GM19397 (cell line): ENCODE measurements around the gene HSF2.
A peak's percentile ranks its signal among the peaks of the same experiment; 100 is the strongest.

Experiments
- ATAC-seq: cut with Tn5 transposase; IDR thresholded peaks from one replicate; pipeline ENCODE4 v1.9.1; 2021; ENCODE audit warnings: mild to moderate bottlenecking, moderate library complexity; ENCODE audit not compliant: unreplicated experiment

HSF2 gene

GRCh38 chr6:122399348-122400120 is at the start of gene HSF2:
TSS of gene HSF2 (plus strand) at chr6:122399652. CDS start at chr6:122399738, 86 bp downstream.
- ATAC-seq, result peak; percentile 100

DNA sequence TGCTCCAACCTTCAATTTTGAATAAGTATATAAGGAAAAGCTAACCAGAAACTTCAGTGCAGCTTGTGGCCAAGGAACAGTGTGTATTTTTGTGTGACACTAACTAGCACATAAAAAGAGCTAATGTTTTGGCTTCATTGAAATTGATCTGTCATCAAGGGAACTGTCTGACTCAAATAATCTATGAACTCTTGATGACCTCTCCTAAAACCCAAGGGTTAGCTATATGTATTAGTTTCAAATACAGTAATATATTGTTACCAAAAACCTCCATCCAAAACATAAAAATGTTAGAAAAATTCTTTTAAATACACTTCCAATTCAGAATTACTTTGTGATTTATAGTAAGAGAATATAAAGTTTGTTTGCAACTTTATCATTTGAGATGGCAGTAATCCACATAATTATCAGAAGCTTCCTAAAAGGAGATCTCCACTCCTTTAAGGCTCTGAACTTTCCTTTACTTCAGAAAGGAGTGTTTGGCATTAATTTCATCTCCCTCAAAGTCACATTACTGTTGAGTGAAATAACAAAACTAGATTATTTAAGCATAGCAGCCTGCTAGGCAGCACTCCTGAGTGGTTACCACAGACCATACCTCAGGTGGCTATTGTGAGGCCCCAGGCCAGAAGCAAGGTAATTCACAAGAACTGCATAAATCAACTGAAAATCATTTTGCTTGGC is 46.3 kb upstream of the HSF2 start:
- no peak for ATAC-seq

DNA sequence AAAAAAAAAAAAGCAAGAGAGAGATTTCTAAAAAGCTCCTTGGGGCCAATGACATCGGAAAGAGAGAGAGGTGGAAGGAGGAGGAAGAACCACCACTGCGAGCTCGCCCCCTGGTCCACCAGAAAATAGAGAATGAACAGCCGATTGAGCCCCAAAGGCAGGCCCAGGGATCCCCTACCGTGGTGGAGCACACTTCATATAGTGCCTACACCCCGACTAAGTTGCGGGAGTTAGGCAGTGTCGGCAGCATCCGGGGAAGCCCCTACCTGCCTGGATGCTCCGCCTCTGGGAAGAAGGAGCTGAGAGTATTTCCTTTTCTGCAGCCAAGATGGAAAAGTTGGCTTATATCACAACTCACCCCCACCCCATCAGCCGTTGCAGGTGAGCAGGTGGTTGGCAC is 38.6 kb upstream of the HSF2 start:
- ATAC-seq, result no peak

- no peak for ATAC-seq
These were observed 38.0 kb upstream of the HSF2 start for GRCh38 chr6:122361314-122361979.

- no peak for ATAC-seq
These were observed 35.5 kb upstream of the HSF2 start for GRCh38 chr6:122363769-122364483.

DNA sequence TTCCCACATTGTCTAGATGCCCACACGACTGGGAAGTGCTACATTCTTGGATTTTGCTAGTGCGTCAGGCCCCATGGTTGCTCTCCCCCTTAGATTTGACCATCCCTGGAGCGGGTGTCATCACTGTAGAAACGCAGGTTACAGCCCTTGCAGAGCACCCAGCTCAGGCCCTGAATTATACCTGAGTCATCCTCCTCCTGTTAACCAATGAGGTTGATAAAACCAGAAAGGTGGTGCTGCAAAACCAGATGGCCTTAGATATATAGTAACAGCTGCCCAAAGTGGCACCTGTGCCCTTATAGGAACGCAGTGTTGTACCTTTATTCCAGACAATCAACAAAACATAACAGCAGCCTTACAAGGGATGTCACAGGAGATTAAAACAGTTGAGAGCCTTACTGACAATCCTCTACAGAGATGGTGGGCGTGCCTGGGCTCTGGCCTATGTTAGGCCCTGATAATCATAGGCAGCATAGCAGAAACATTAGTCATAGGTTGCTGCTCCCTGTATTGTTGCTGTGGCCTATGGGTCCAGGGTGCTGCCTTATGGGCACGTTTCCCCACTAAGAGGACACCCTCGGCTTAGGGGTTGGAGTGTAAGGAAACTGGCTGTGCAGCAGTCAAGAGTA is 33.6 kb upstream of the HSF2 start:
- no peak for ATAC-seq

DNA sequence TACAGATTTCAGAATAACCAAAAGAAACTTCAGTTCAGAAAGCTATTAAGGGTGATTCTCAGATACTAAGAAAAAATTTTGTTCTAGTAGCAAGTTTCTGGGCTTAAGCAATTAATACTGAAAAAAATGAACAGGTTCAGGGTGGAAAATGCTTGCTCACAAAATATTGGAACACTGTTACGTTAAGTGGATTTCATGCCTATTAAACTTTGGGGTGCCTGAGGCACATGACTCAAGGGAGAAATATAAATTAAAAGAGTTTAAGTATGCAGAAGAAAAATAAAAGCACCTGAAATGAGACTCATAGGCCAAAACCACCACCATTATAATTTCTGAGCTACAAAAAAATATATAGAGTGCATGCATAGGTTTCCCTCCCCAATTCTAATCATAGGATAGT is 32.3 kb upstream of the HSF2 start:
- no peak for ATAC-seq

GRCh38 chr6:122369536-122369935 is 29.9 kb upstream of the HSF2 start:
- ATAC-seq, result no peak

DNA sequence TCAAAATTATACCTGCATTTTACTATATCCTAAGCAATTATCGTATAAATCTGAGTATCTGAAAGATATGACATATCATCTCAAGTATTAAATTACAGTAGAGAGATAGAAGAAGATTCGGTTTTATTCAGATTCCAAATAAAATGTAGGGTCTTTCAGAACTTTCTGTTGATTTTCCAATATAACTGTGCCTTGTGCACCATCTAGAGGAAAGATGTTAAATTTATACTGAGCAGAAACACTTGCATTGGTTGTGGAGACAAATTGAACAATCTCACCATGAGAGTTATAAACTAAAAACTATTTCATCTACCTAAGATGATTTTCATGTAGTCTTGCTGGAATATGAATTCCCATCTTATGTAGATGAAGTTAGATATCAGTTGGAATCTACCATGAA is 26.8 kb upstream of the HSF2 start:
- ATAC-seq, result no peak

GRCh38 chr6:122374307-122374706 is 25.1 kb upstream of the HSF2 start:
- ATAC-seq, result no peak

DNA sequence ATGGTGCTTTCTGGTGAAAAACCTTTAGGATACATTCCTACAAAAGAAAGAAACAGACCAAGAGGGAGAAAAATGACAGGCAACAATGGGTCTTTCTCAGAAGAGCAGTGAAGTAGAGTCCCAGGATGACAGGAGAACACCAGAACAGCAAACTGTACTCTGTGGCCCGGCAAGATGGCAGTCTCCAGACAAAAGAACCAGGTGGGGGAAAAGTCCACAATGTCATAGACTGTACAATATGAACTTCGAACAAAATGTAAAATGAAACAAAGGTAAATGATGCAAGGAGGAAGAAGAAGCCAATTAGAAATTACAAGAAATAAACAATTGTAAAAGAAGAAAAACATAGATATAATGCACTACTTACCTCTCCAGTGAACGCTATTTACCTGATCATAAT is 23.2 kb upstream of the HSF2 start:
- ATAC-seq, result no peak

DNA sequence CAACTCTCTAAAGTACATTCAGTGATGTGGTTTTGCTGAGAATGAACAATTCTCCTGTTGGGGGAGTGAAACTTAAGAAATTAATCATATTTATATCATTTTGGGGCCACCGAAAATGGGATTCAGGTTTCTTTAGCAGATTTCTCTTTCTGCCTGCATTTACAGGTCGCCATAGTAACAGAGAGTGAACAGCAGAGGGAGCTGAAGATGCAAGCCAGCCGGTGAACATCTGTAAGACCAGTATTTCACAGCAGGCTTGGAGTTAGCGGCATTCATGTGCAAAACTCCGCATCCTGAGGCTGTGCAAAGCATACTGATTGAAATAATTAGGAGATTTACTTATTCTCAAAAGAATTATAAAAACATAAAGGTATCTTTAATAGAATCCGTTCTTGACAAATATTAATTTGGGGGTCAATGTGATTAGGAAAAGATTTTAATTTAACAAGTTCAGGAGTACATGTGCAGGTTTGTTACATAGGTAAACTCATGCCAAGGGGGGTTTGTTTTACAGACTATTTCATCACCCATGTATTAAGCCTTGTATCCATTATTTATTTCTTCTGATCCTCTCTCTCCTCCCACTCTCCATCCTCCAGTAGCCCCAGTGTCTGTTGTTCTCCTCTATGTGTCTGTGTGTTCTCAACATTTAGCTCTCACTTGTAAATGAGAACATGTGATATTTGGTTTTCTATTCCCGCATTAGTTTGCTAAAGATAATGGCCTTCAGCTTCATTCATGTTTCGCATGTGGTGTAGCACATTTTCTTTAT is 17.8 kb upstream of the HSF2 start:
- ATAC-seq, result peak; percentile 98

GRCh38 chr6:122385857-122386612 is 13.4 kb upstream of the HSF2 start:
- no peak for ATAC-seq

DNA sequence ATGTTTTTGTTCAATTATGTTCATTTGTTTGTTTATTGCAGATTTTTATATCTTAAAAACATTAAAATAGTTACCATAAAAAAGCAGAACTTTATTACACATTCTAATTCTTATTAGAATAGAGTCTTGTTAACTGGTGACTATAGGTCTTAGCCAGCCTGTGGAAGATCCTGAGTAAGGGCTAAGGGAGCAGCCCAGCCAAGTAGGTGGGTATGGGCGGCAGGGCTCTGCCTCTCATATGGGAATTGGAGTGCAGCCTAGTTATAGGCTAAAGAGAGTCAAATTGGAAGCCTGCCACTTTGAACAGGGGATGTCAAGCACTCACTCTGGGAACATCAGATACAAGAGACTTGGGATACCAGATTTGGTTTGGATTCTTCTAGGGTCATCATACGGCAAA is 10.5 kb upstream of the HSF2 start:
- no peak for ATAC-seq

- ATAC-seq, result no peak
These were observed 9.6 kb upstream of the HSF2 start for GRCh38 chr6:122389704-122390372.

DNA sequence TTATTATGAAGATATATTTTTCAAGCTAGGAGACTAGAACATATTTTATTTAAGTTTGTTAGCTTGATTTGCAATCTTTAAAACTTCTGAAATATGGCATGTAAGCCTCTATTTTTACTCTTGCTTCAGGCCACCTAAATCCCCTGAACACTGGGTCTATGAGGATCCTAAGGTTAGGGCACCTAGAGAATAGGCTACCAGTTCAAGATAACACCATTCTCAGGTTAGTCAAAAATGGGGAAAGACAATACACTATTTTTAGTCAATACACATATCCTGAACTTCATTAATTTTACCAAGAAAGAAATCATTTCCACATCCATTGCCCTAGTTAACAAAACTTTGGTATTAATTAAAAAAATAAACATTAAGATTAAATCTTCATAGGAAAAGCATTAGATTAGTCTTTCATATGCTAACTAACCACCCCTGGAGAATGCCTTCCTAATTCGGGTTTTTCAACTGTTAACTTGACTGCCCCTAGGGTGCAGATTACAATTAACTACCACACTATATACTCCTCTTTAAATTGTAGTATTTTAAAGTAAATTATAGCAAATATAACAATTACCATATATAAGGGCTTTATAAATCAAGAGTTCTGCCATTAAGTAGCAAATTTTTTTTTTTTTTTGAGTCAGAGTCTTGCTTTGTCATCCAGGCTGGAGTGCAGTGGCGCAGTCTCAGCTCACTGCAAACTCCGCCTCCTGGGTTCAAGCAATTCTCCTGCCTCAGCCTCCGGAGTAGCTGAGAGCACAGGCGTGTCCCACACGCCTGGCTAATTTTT is 6.7 kb upstream of the HSF2 start:
- no peak for ATAC-seq

- ATAC-seq, result no peak
These were observed 6.0 kb upstream of the HSF2 start for GRCh38 chr6:122393351-122393896.

DNA sequence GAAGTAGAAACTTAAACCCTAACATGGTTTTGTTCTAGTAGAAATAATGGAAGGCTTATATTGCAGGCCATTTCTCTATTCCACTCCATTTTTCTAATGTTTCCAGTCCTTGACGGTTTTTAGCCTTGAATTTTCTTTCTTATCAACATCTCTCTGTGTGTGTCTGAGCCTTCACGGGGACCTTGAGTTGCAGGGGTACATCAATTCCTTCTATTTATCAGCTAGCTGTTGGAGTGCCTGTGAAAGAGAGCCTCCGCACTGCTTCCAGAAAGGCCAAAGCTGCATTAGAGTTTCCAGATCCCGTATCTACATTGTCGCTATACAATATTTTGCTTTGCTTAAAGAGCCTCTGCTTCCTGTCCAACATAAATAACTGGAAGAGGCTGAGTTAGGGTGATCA is 5.4 kb upstream of the HSF2 start:
- no peak for ATAC-seq
